ENCODE results near the gene FERMT1.
"Not testable (repeated sequence)": the region's sequence is repeated elsewhere in the genome, so short reads cannot be mapped to it uniquely, and the experiment has no call there.

- not testable (repeated sequence) for TF ChIP-seq REST (IDR thresholded peaks at IDR 0.05; ENCODE audit: insufficient replicate concordance, low read depth); CTCF (IDR thresholded peaks at IDR 0.05; ENCODE audit: insufficient read depth, low read length)
Observed at GRCh38 chr20:6054689-6055051, 68.2 kb downstream of the FERMT1 start.

All from HL-60 (cell line).